ENCODE results near the gene DDC.

DNA sequence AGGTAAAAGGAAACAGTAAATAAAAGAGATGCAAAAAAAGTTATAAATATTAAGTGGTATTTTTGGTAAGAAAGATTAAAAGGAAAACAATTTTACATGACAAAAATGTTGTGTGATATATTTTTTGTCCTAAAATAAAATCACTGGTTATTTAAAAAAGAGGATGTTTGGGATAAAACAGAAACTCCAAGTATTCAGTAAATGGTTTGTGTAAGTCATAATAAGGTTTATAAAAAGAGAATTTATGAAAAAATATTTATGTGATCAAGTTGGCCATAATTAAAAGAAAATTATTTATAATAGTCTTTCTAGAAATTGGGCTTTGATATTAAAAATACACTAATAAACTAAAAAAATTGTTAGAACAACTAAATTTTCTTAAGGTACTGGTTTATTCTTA lies 76.8 kb downstream of the DDC start:
- TF ChIP-seq POLR2A (IDR thresholded peaks at IDR 0.05; ENCODE audit: low read depth) (no peak), CTCF (IDR thresholded peaks at IDR 0.05) (no peak), EP300 (IDR thresholded peaks at IDR 0.05) (no peak), POLR2AphosphoS5 (IDR thresholded peaks at IDR 0.05) (no peak)

Data from esophagus muscularis mucosa (tissue), 4 donors.